Mononuclear cell (primary cell): Measurements from ENCODE around the gene PLEKHG3. TPM values are rescaled to one million over a fixed set of nuclear protein-coding genes. Genes with fewer than 3 reads are reported as not detected.

Experiments
- H3K27me3 ChIP-seq: 2 replicates; pipeline ENCODE4 v1.6.0; 2011; ENCODE audit warnings: low read length, control low read depth; ENCODE audit not compliant: insufficient read depth
- H3K4me1 ChIP-seq: 2 replicates; pipeline ENCODE4 v1.5.1; 2011; ENCODE audit warnings: mild to moderate bottlenecking, low read length, control low read depth; ENCODE audit not compliant: insufficient read depth
- H3K4me3 ChIP-seq: 2 replicates; pipeline ENCODE4 v1.5.1; 2011; ENCODE audit warnings: mild to moderate bottlenecking, low read length, moderate library complexity
- H3K9me3 ChIP-seq: 2 replicates; pipeline ENCODE4 v1.5.1; 2011; ENCODE audit warnings: low read depth, mild to moderate bottlenecking, control low read depth, low read length
- total RNA-seq: library from RNA; depleted of rRNA; stranded (reverse); fragments of >200 nt; gene quantifications from one replicate; pipeline ENCODE4 v1.2.3, GENCODE V29; 2012

Gene PLEKHG3
- total RNA-seq, 1 donor = 6.7 TPM

DNA sequence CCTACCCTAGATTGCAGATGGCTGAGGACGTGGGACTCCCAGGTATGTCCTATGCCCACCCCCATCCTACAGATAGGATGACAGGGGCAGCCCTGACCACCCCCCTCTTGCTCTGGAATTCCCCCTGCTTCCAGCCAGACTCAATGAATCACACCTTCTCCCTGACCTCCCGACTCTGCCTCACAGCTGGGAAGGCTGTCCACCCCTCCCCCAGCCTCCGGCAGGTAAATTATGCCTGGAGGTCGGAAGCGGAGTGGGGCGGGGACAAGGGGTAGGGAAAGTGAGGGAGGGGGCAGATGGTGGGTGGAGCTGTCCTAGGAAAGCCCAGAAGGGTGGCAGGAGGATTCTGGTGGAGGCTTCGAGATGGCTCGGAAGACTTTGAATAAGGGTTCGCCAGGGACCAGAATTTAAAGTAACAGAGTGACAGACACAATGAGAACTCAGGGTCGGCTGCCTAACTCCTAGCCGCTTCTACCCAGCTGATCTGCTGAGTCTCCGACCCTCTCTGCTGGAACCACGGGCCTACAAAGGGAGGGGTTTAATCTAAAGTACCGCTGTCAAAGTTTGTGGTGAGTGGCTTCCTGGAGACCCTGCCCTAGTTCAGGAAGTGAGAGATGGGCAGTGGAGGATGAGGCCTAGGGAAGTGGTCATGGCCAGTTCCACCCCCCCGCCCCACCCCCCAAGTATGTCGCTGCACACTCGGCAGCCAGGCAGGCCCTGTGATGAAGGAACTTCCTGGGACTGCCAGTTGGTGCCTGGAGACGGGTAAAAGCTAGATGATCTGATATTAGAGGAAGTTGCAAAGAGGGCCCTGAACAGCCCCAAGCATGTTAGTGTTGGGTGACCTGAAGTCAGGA lies 4.2 kb downstream of the PLEKHG3 start:
- Histone ChIP-seq H3K9me3 (peaks cover 2% of the 10 kb centered on the region), H3K27me3 (peaks cover 6% of the 10 kb centered on the region), H3K4me1 (peaks cover 82% of the 10 kb centered on the region), H3K4me3 (peak overlapping the region; percentile 27)

- H3K9me3 ChIP-seq = peaks cover 4% of the 10 kb centered on the region
- peak overlapping the region; percentile 27 for H3K4me3 ChIP-seq
- peaks cover 77% of the 10 kb centered on the region for H3K4me1 ChIP-seq
- no peaks in the 10 kb centered on the region for H3K27me3 ChIP-seq
Observed at GRCh38 chr14:64709126-64709525, 4.9 kb downstream of the PLEKHG3 start.

DNA sequence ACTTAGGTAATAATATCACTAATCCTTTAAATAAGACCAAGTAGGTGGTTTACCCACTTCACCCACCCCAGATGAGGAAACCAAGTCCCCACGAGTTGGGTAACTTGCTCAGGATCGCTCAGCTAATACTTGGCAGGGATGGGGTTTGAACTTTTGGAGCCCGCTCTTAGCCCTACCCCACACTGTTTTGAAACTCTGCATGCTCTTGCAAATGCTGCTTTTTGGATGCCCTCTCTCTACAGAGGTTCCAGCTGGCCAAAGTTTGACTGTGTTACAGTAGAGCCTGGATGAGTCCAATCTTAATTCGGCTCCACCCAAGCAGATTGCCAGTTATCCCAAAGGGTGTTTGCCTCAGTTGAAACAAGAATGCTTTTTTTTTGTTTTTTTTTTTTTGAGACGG lies 6.8 kb downstream of the PLEKHG3 start:
- Histone ChIP-seq H3K4me3 (no peak overlapping the region), H3K9me3 (peaks cover 4% of the 10 kb centered on the region), H3K4me1 (peaks cover 78% of the 10 kb centered on the region), H3K27me3 (no peaks in the 10 kb centered on the region)

GRCh38 chr14:64713677-64714076 lies 9.5 kb downstream of the PLEKHG3 start:
- Histone ChIP-seq H3K4me3 (no peak overlapping the region), H3K9me3 (peaks cover 4% of the 10 kb centered on the region), H3K27me3 (no peaks in the 10 kb centered on the region), H3K4me1 (peaks cover 78% of the 10 kb centered on the region)

- Histone ChIP-seq H3K9me3 (peaks cover 4% of the 10 kb centered on the region), H3K4me1 (peaks cover 77% of the 10 kb centered on the region), H3K4me3 (no peak overlapping the region), H3K27me3 (no peaks in the 10 kb centered on the region)
Observed at GRCh38 chr14:64714432-64715025, 10.3 kb downstream of the PLEKHG3 start.

DNA sequence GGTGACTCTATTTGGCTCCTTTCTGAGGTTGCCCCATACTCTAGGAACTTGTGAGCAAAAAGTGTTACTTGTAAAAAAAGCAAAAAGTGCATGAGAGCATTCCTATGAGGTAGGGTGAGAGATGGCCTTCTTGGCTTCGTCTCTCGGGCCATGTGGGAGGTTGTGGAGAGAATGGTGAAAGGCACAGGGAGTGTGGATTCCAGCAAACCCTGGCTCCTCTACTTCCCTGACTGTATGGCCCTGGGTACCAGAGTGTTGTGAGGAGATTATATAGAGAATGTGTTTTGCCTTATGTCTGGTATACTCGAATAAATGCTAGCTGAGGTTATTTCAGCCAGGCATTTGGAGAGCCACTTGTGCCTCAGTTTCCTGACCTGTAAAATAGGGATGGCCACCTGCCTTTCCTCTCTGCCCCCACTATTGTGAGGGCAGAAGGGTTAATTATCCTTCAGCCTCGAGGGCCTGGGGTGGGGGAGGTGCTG lies 11.0 kb downstream of the PLEKHG3 start:
- peaks cover 4% of the 10 kb centered on the region for H3K9me3 ChIP-seq
- peaks cover 77% of the 10 kb centered on the region for H3K4me1 ChIP-seq
- H3K27me3 ChIP-seq = no peaks in the 10 kb centered on the region
- no peak overlapping the region for H3K4me3 ChIP-seq

- Histone ChIP-seq H3K4me3 (no peak overlapping the region), H3K27me3 (no peaks in the 10 kb centered on the region), H3K9me3 (peaks cover 4% of the 10 kb centered on the region), H3K4me1 (peaks cover 77% of the 10 kb centered on the region)
Observed at GRCh38 chr14:64715628-64716412, 11.6 kb downstream of the PLEKHG3 start.

DNA sequence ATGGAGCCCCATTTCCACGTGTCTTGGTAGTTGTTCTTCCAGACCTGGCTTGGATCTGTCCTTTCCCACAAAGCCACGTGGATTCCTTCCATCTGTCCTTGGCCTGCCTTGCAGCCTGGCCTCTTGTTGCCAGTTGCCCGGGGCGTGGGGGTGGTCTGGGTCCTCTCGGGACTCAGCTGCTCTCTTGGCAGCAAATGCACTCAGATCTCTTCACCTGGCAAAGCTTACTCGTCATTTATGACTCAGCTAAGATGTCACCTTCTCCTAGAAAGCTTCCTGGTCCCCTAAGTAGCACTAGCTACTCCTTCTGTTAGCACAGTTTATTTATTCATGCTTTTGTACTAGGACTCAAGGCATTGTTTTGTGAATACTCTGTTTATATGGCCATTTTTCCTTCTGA lies 13.6 kb downstream of the PLEKHG3 start:
- no peak overlapping the region for H3K4me3 ChIP-seq
- H3K9me3 ChIP-seq = peaks cover 4% of the 10 kb centered on the region
- peaks cover 89% of the 10 kb centered on the region for H3K4me1 ChIP-seq
- no peaks in the 10 kb centered on the region for H3K27me3 ChIP-seq

DNA sequence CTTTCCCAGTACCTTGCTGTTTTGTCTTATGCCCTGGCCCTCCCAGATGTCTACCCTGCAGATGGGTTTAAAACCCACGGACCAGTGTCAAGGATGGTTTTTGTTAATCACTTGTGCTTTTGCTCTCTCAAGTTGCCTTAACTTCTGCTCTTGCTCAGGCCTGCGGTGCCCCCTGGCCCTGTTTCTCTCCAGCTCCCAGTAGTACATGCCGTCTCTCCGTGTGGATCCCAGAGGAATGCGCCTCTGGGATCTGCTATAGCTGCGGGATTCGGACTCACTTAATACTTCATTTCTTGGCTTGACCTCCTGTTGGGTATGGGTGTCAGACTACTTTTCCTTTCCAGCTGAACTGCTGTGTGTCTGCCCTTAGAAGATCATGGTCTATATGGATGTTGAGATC lies 14.5 kb downstream of the PLEKHG3 start:
- Histone ChIP-seq H3K9me3 (no peaks in the 10 kb centered on the region), H3K4me1 (peaks cover 98% of the 10 kb centered on the region), H3K27me3 (no peaks in the 10 kb centered on the region), H3K4me3 (no peak overlapping the region)

DNA sequence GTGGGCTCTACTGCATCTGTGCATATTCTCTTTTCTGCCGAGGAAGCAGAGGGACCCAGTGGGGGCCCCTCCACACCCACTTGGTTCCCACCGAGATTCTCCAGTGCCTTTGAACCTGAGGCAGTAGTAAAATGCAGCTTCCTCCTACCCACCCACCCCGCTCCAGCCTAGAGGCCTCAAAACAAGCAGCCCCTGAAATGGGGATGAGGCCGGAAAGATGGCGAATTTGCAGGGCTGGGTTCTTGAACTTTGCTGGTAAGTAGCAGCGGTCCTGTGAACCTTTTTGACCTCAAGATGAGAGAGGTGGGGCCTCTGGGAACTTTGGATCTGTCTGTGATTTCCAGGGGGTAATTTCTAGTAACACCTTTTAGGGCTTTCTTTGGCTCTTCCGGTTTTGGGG lies 15.4 kb downstream of the PLEKHG3 start:
- H3K4me1 ChIP-seq = peaks cover 100% of the 10 kb centered on the region
- no peak overlapping the region for H3K4me3 ChIP-seq
- no peaks in the 10 kb centered on the region for H3K9me3 ChIP-seq
- H3K27me3 ChIP-seq = no peaks in the 10 kb centered on the region

- Histone ChIP-seq H3K4me3 (no peak overlapping the region), H3K9me3 (no peaks in the 10 kb centered on the region), H3K27me3 (no peaks in the 10 kb centered on the region), H3K4me1 (peaks cover 100% of the 10 kb centered on the region)
Observed at GRCh38 chr14:64720131-64720576, 15.9 kb downstream of the PLEKHG3 start.

GRCh38 chr14:64721391-64721791 lies 17.2 kb downstream of the PLEKHG3 start:
- Histone ChIP-seq H3K4me1 (peaks cover 100% of the 10 kb centered on the region), H3K9me3 (no peaks in the 10 kb centered on the region), H3K4me3 (no peak overlapping the region), H3K27me3 (no peaks in the 10 kb centered on the region)

DNA sequence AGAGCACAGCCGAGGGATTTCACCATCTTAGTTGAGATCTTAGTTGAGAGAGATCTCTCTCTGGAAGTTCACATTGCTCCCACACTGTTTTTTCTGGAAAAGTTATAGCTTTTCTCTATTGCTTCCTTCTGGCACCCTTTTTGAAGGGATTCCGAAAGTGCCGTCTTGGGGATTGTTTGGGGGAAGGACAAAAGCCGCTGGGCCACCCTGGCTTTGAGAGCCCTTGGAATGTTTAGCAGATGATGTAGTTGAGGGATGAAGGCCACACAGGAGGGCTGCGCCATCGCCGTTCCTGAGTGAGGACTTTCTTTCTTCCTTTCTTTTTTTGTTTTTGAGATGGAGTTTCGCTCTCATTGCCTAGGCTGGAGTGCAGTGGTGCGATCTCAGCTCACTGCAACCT lies 17.7 kb downstream of the PLEKHG3 start:
- H3K27me3 ChIP-seq = no peaks in the 10 kb centered on the region
- peaks cover 98% of the 10 kb centered on the region for H3K4me1 ChIP-seq
- no peak overlapping the region for H3K4me3 ChIP-seq
- no peaks in the 10 kb centered on the region for H3K9me3 ChIP-seq

DNA sequence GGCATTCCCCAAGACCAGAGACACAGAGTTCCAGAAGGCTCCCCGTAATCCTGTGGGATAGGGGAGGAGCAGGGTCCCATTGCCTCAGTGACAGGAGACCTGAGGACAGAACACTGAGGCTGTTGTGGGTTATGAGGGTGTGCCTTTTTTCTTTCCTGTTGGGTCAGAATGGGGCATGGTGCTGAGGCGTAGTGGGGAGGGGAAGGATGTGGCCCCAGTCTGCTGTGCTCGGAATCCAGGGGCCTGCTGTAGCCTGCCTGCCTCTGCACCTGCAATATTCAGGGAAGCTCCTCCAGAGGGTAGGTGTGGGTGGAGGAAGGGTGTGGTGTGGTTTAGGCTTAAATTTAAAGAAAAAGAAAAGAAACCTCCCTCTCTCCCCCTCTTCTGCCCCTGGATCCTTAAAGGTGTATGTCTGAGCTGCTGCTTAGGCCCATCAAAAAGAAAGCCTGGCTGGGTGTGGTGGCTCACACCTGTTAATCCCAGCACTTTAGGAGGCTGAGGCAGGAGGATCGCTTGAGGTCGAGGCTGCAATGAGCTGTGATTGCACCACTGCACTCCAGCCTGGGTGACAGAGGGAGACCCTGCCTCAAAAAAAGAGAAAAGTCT lies 18.7 kb downstream of the PLEKHG3 start:
- H3K9me3 ChIP-seq = no peaks in the 10 kb centered on the region
- no peak overlapping the region for H3K4me3 ChIP-seq
- peaks cover 94% of the 10 kb centered on the region for H3K4me1 ChIP-seq
- H3K27me3 ChIP-seq = no peaks in the 10 kb centered on the region
